NT2/D1 (cell line): ENCODE data around the gene LYAR.

Experiments used
- YY1 ChIP-seq: IDR thresholded peaks from 2 replicates; pipeline ENCODE4 v1.6.1; 2011; ENCODE audit not compliant: insufficient read length, insufficient read depth
- ZNF274 ChIP-seq: IDR thresholded peaks from 2 replicates; pipeline ENCODE4 v1.6.1; 2011; ENCODE audit warnings: mild to moderate bottlenecking, low read depth, low read length

GRCh38 chr4:4254199-4254598 lies 35.8 kb downstream of the LYAR start:
- TF ChIP-seq YY1 (no peak), ZNF274 (no peak)
